HG02973 (cell line): ENCODE measurements around the gene SRRM4.

Source experiments
- ATAC-seq: cut with Tn5 transposase; IDR thresholded peaks from one replicate; pipeline ENCODE4 v1.9.1; 2021; ENCODE audit warnings: moderate library complexity; ENCODE audit not compliant: unreplicated experiment

SRRM4 gene

DNA sequence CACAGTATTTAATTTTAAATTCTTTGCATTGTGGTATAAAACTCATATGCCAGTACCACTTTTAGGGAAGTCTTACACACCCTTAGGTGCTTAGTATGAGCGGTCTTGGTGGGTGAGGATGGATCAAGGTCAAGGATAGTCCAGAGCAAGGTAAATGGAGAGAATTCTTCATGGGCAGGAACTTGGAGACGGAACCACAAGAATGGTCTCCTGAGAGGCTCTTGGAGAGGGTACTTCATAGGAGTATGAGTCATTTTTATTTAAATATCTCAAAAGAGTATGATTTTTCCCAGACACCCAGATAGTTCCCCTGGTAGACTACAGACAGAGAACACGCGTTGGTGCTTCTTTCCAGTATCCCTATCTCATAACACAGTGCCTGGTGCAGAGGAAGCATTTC, 219.3 kb downstream of the SRRM4 start:
- no peak for ATAC-seq

DNA sequence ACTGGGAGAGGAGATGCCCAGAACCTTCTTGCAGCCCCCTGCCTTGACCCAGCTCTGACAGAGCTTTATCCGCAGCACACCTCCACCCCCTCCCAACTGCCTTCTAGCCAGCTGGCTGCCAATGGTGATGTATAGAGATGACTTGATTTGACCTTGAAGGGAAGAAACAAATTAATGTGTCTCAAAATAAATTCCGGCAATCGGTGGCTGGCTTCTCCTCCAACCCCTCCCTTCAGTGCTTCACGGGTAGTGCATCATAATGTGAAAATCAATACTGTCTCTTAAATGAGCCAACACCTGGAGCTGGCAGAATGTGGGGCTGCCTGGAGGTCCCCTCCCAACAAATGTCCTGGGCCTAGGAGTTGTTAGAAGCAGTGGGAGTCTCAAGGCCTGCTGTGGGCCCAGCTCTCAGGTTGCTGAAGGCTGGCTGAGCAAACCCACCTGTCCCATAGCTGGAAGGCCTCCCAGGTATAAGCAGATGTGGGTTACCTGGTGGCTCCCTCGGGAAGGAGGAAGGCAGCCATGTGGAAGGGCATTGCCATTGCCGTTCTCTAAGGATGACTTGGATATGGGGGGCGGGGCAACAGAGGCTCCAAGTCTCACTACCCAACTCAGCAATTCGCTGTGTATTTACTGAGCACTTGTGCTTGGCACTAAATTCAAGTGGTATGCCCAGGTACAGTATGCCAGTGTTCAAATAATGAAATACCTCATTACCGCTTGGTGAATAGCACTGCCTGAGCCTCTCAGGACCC, 220.6 kb downstream of the SRRM4 start:
- ATAC-seq: no peak

GRCh38 chr12:119202544-119202943, 221.2 kb downstream of the SRRM4 start:
- no peak for ATAC-seq

DNA sequence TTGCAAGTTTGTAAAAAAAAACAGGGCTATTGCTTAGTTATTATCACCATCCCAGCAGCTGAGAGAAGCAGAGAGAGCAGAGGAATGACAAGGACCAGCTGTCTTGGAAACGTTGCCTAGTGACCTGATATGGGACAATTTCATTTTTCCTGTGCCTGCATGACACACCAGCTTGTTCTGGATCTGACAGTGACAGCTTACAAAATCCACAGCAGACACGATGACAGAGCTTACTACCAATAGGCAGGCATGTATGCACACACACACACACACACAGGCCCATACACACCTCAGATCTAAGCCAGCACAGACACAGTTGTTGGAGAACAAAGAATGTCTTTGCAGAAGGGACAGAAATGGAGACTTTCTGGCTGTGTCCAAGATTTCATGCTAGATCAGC, 222.8 kb downstream of the SRRM4 start:
- no peak for ATAC-seq

- no peak for ATAC-seq
Measured at GRCh38 chr12:119204671-119205285, 223.4 kb downstream of the SRRM4 start.

- ATAC-seq: no peak
Measured at GRCh38 chr12:119206348-119207062, 225.2 kb downstream of the SRRM4 start.

DNA sequence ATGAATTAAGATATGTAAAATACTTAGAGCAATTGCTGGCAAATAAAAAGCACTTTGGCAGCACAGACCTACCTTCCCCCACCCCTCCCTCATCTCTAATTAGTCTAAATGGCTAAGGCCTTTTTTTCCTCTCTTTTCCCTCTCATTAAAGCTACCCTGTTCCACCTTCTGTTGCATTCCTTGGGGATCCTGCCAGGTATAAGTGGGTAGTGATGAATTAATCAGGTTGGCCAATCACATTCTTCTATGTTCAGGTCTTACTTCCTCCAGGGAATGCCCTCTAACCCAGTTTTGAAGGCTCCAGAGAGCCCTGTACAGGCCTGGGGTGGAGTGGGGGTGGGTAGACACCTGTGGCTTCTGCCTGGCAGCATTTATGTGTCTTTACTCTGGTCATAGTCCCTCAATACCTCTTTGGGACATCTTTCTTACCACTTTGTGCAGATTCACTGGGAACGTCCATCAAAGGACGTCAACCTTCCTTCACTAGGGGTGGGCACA, 225.8 kb downstream of the SRRM4 start:
- no peak for ATAC-seq

DNA sequence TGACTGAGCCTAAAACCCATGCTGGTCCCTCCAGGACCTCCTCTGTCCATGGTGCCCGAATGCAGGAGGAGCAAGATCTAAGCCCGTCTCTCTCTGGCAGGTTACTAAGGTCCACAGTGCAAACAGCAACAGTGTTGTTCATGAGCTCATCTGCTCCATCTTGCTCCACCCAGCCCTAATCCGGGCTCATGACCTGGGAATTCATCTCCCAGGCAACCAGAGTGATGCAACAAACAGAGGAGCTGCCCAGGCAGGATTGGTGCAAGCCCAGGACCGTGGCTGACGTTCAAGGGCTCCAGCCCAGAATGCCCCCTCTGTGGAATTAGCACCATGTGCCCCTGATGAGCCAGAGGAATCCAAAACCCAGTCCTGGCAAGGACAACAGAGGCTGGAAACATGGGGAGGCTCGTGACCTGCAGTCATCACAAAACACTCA, 227.3 kb downstream of the SRRM4 start:
- ATAC-seq: no peak

DNA sequence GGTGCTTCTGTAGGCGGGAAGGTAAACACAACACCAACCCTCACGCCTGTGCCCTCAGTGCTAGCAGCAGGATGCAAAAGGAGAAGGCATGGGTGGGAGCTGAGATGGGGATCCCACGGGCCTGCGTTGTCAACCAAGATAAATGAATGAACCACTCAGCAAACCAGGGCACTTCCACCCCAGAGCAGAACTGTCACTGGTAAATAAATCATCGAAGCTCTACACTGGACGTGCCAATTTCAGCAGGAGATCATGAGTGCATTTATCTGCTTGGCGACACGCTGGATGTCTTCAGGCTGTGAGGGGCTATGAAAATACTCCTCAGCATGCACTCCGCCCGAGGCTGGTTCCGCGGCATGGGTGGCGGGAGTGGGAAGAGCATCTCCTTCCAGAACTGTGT, 230.5 kb downstream of the SRRM4 start:
- ATAC-seq: no peak
